SIG-M5 treated with dmso at 0.1 percent for 504 hours (cell line): ENCODE results near the gene PRDM8.
"Not testable (repeated sequence)": the region's sequence is repeated elsewhere in the genome, so short reads cannot be mapped to it uniquely, and the experiment has no call there.

ENCODE experiments used
- DNase-seq: peaks from one replicate; lab custom pipeline; 2025; ENCODE audit not compliant: unreplicated experiment; lab: John Stamatoyannopoulos, UW

The PRDM8 gene

GRCh38 chr4:80225595-80225994 is 28.3 kb downstream of the PRDM8 start:
- no peak for DNase-seq

GRCh38 chr4:80226094-80226493 is 28.8 kb downstream of the PRDM8 start:
- DNase-seq: no peak

- DNase-seq: no peak
Measured at GRCh38 chr4:80228460-80228859, 31.2 kb downstream of the PRDM8 start.

- DNase-seq: no peak
Measured at GRCh38 chr4:80229128-80229527, 31.8 kb downstream of the PRDM8 start.

DNA sequence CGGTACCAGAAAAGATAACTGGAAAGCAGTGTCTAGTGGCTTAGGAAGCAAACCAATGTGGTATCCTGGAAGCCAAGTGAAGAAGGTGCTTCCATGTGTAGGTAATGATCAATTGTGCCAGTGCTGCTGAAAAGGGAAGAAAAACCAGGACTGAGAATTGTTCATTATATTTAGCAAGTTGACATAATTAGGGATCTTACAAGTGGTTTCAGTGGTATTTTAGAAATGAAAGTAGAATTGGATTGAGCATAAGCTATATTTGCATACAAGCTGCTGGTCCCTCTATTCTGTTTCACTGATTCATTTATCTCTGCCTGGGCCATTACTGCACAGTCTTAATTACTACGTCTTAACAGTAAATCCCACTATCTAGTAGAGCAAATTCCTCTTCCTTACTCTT is 32.3 kb downstream of the PRDM8 start:
- DNase-seq: no peak

GRCh38 chr4:80231180-80231579 is 33.9 kb downstream of the PRDM8 start:
- no peak for DNase-seq

DNA sequence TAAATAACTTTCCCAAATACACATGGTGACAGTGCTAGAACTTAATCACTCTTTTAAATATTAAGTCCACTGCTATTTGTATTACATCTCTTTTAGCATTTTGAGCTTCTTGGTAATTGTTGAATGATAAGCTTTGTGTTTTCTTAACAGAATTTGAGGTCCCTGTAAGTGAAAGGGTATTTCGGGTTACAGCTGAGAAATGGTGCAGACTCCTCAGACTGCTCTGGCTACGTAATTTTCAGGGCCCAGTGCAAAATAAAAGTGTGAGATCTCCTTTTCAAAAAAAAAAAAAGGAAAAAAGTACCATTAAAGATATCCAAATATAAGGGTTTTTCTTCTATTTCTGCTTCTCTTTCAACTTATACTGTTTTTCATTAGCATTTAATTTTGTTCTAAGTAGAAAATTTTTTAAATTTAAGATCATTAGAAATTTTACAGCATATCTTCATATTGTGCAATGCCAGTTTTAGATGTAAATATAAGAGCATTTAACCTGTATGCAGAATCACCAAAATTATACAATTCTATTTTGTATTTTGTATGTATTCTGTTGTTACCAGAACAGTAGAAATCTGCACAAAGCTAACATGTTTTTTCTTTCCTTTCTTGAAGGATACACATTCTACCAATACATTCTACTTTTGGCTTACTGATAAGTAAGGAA is 35.5 kb downstream of the PRDM8 start:
- DNase-seq: no peak

- DNase-seq: no peak
Measured at GRCh38 chr4:80233390-80233789, 36.1 kb downstream of the PRDM8 start.

GRCh38 chr4:80235451-80235850 is 38.1 kb downstream of the PRDM8 start:
- DNase-seq: no peak

DNA sequence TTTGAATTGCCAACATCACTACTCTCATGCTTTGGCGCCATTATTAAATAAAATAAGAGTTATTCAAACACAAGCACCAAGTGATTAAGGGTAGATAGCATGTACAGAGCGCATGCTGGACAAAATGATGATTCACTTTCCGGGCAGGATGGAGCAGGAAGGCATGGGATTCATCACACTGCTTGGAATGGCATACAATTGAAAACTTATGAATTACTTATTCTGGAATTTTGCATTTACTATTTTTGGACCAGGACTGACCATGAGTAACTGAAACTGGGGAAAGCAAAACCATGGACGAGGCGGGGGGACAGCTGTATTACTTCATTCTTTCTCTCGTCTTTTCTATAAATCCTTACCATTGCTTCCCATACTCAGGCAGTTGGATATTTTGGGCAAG is 40.7 kb downstream of the PRDM8 start:
- DNase-seq: no peak

GRCh38 chr4:80239480-80240150 is 42.3 kb downstream of the PRDM8 start:
- no peak for DNase-seq

GRCh38 chr4:80240976-80241375 is 43.7 kb downstream of the PRDM8 start:
- no peak for DNase-seq

GRCh38 chr4:80243274-80244018 is 46.1 kb downstream of the PRDM8 start:
- no peak for DNase-seq

- DNase-seq: not testable (repeated sequence)
Measured at GRCh38 chr4:80247484-80247883, 50.2 kb downstream of the PRDM8 start.

- no peak for DNase-seq
Measured at GRCh38 chr4:80249144-80249543, 51.8 kb downstream of the PRDM8 start.

- no peak for DNase-seq
Measured at GRCh38 chr4:80252427-80252826, 55.1 kb downstream of the PRDM8 start.

GRCh38 chr4:80252953-80253352 is 55.6 kb downstream of the PRDM8 start:
- DNase-seq: no peak

DNA sequence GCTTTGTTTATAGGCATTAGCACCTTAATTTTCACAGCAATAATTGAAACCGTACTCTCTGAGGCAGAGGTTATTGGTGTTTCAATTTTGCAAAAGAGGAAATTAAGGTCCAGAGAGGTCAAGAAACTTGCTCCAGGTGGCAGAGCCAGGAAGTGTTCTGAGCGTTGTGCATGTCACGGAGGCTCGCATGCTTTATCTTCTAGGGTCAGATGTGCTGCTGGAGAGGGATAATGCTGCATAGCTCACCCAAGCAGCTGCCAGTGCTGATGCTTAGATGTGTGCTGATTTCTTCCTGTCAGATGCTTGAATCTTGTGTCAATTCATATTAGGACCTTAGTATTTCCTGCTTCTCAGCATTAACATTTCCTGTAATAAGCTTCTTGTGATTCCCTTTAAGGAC is 56.2 kb downstream of the PRDM8 start:
- no peak for DNase-seq
